GM23338 (cell line): ENCODE measurements around the gene IER5. TPM values are rescaled to one million over a fixed set of nuclear protein-coding genes. Genes with fewer than 3 reads are reported as not detected.
"Not testable (repeated sequence)": the region's sequence is repeated elsewhere in the genome, so short reads cannot be mapped to it uniquely, and the experiment has no call there.

Source experiments
- ATAC-seq: fragments of 200-7000 bp; cut with Tn5 transposase; 3 replicates; pipeline ENCODE4 v1.9.1; 2020
- DNase-seq: peaks from one replicate; pipeline ENCODE4 v3.0.0-alpha.2; 2015; ENCODE audit warnings: low spot score
- H2AFZ ChIP-seq: fragments of 200-600 bp; sonication (generic); 2 replicates; pipeline ENCODE4 v1.8.0; 2016; ENCODE audit warnings: antibody characterized with exemption, mild to moderate bottlenecking, moderate library complexity
- H3F3A ChIP-seq: fragments of 200-600 bp; sonication (generic); replicated peaks from 2 replicates; pipeline ENCODE4 v1.8.0; 2017; ENCODE audit warnings: antibody characterized with exemption, mixed run types, low read depth
- H3K27ac ChIP-seq: fragments of 200-600 bp; sonication (generic); 2 replicates; pipeline ENCODE4 v1.6.1; 2016; ENCODE audit warnings: low read depth
- H3K27me3 ChIP-seq: fragments of 200-600 bp; sonication (generic); 2 replicates; pipeline ENCODE4 v1.8.0; 2016; ENCODE audit warnings: mild to moderate bottlenecking, mixed run types, moderate library complexity; ENCODE audit not compliant: insufficient read depth
- H3K36me3 ChIP-seq: fragments of 200-600 bp; sonication (generic); 2 replicates; pipeline ENCODE4 v1.8.0; 2016; ENCODE audit warnings: mild to moderate bottlenecking; ENCODE audit not compliant: insufficient read depth
- H3K4me1 ChIP-seq: fragments of 200-600 bp; sonication (generic); 2 replicates; pipeline ENCODE4 v1.8.0; 2016; ENCODE audit warnings: mild to moderate bottlenecking, moderate library complexity; ENCODE audit not compliant: insufficient read depth
- H3K4me2 ChIP-seq: fragments of 200-600 bp; sonication (generic); 2 replicates; pipeline ENCODE4 v1.7.1; 2017; ENCODE audit warnings: mixed run types
- H3K4me3 ChIP-seq: fragments of 200-600 bp; sonication (generic); 2 replicates; pipeline ENCODE4 v1.6.1; 2016; ENCODE audit warnings: mixed run types
- H3K79me2 ChIP-seq: fragments of 200-600 bp; sonication (generic); replicated peaks from 2 replicates; pipeline ENCODE4 v1.8.0; 2017; ENCODE audit warnings: mild to moderate bottlenecking; ENCODE audit not compliant: insufficient read depth
- H3K9me2 ChIP-seq: fragments of 200-600 bp; sonication (generic); 2 replicates; pipeline ENCODE4 v1.8.0; 2017; ENCODE audit not compliant: insufficient read depth
- H4K20me1 ChIP-seq: fragments of 200-600 bp; sonication (generic); replicated peaks from 2 replicates; pipeline ENCODE4 v1.8.0; 2017; ENCODE audit warnings: mild to moderate bottlenecking; ENCODE audit not compliant: insufficient read depth
- H3K27ac Mint-ChIP-seq: 2 replicates; pipeline ENCODE4 v1.8.0; 2020; ENCODE audit warnings: inconsistent platforms, mild to moderate bottlenecking, moderate library complexity, mixed read lengths
- H3K27me3 Mint-ChIP-seq: 3 replicates; pipeline ENCODE4 v1.8.0; 2022; ENCODE audit warnings: low read depth, mild to moderate bottlenecking, moderate library complexity, mixed read lengths, inconsistent platforms; ENCODE audit not compliant: insufficient read depth, poor library complexity
- H3K36me3 Mint-ChIP-seq: 3 replicates; pipeline ENCODE4 v1.8.0; 2021; ENCODE audit warnings: low read depth, mild to moderate bottlenecking, inconsistent platforms, moderate library complexity, mixed read lengths
- H3K4me1 Mint-ChIP-seq: 3 replicates; pipeline ENCODE4 v1.8.0; 2020; ENCODE audit warnings: mild to moderate bottlenecking, inconsistent platforms, mixed read lengths
- H3K4me3 Mint-ChIP-seq: 3 replicates; pipeline ENCODE4 v1.8.0; 2021; ENCODE audit warnings: moderate library complexity, mild to moderate bottlenecking, inconsistent platforms, mixed read lengths
- H3K9me3 Mint-ChIP-seq: 3 replicates; pipeline ENCODE4 v1.8.0; 2020; ENCODE audit warnings: moderate library complexity, mild to moderate bottlenecking, inconsistent platforms, mixed read lengths
- CREB1 ChIP-seq: fragments of 250-450 bp; sonication (Bioruptor Pico); IDR thresholded peaks from 2 replicates; pipeline ENCODE4 v1.5.0; 2020; ENCODE audit warnings: low read depth, mild to moderate bottlenecking, moderate library complexity
- ETS1 ChIP-seq: IDR thresholded peaks from 2 replicates; pipeline ENCODE4 v1.6.1; 2016; ENCODE audit warnings: antibody characterized with exemption
- EZH2 ChIP-seq: fragments of 200-600 bp; sonication (generic); IDR thresholded peaks from one replicate; pipeline ENCODE4 v1.8.0; 2017; ENCODE audit warnings: antibody characterized with exemption, mild to moderate bottlenecking, low read depth; ENCODE audit not compliant: unreplicated experiment
- EZH2phosphoT487 ChIP-seq: fragments of 200-600 bp; sonication (generic); IDR thresholded peaks from one replicate; pipeline ENCODE4 v1.8.1; 2018; ENCODE audit warnings: antibody characterized with exemption; ENCODE audit not compliant: unreplicated experiment
- JUNB ChIP-seq: IDR thresholded peaks from one replicate; pipeline ENCODE4 v1.6.1; 2016; ENCODE audit warnings: antibody characterized with exemption; ENCODE audit not compliant: unreplicated experiment
- NANOG ChIP-seq: IDR thresholded peaks from 2 replicates; pipeline ENCODE4 v1.6.1; 2016; ENCODE audit warnings: antibody characterized with exemption, borderline replicate concordance
- POLR2AphosphoS5 ChIP-seq: IDR thresholded peaks from 2 replicates; pipeline ENCODE4 v1.6.1; 2016; ENCODE audit warnings: antibody characterized with exemption, low read depth
- STAT1 ChIP-seq: IDR thresholded peaks from one replicate; pipeline ENCODE4 v1.6.1; 2016; ENCODE audit warnings: antibody characterized with exemption; ENCODE audit not compliant: unreplicated experiment
- ZNF114 ChIP-seq: fragments of 250-450 bp; sonication (Bioruptor Pico); IDR thresholded peaks from 2 replicates; pipeline ENCODE4 v1.5.0; 2020; ENCODE audit warnings: mild to moderate bottlenecking, moderate library complexity
- ZNF331 ChIP-seq: fragments of 250-450 bp; sonication (Bioruptor Pico); IDR thresholded peaks from 2 replicates; pipeline ENCODE4 v1.5.0; 2020; ENCODE audit warnings: low read depth, mild to moderate bottlenecking, moderate library complexity
- polyA plus RNA-seq: library from polyadenylated mRNA; unstranded; fragments of >200 nt; fragmentation: Nextera tagmentation; extraction: Ambion mirVana; gene quantifications from 2 replicates; pipeline ENCODE4 v1.2.1, GENCODE V29; 2016
- total RNA-seq: library from RNA; depleted of rRNA; stranded (reverse); fragments of >200 nt; shearing (Covaris generic); gene quantifications from 2 replicates; pipeline ENCODE4 v1.2.3, GENCODE V29; 2014
- TF ChIP-seq, protein P1 (sequence below): fragments of 250-450 bp; sonication (Bioruptor Pico); IDR thresholded peaks from 2 replicates; pipeline ENCODE4 v1.5.0; 2020; ENCODE audit warnings: mild to moderate bottlenecking, moderate library complexity
- TF ChIP-seq, protein P2 (sequence below), 2 experiments: fragments of 200-600 bp in 1 of 2; sonication (generic) in 1 of 2; conservative IDR thresholded peaks; 2 replicates each; pipeline versions ENCODE4 v1.5.1 to v1.6.1; 2016 to 2017; ENCODE audit warnings: antibody characterized with exemption in 2 of 2, low read depth in 2 of 2, mild to moderate bottlenecking in 2 of 2, moderate library complexity in 1 of 2

The IER5 gene
- total and polyA plus RNA-seq, 2 experiments from 2014 or later, result 3.8 to 9.5 TPM

- H3K4me1 ChIP-seq, H2AFZ ChIP-seq, H3K36me3 ChIP-seq, H3K27ac ChIP-seq, H3F3A ChIP-seq, H3K9me3 Mint-ChIP-seq, ATAC-seq, H3K4me2 ChIP-seq, DNase-seq, H3K9me2 ChIP-seq, H3K27me3 ChIP-seq, H3K4me3 Mint-ChIP-seq, H3K4me3 ChIP-seq, H3K27ac Mint-ChIP-seq, H3K36me3 Mint-ChIP-seq, H4K20me1 ChIP-seq, H3K79me2 ChIP-seq: not testable (repeated sequence)
- peaks cover 24% of the 10 kb centered on the region for H3K4me1 Mint-ChIP-seq
- peaks cover 13% of the 10 kb centered on the region for H3K27me3 Mint-ChIP-seq
Measured at GRCh38 chr1:181115971-181116370, 27.5 kb downstream of the IER5 start.

GRCh38 chr1:181116819-181117390, 28.4 kb downstream of the IER5 start:
- no peak for ATAC-seq
- Histone ChIP-seq H3K27me3 (no peaks in the 10 kb centered on the region), H3F3A (no peaks in the 10 kb centered on the region), H2AFZ (no peak overlapping the region), H3K4me3 (no peak overlapping the region), H3K4me1 (0 out of 2 replicates have a peak, but pooled peaks cover 5% of the 10 kb centered on the region), H4K20me1 (no peaks in the 10 kb centered on the region), H3K79me2 (no peaks in the 10 kb centered on the region), H3K36me3 (no peaks in the 10 kb centered on the region), H3K27ac (no peak overlapping the region), H3K9me2 (no peaks in the 10 kb centered on the region), H3K4me2 (no peak overlapping the region)
- no peak for DNase-seq
- H3K36me3 Mint-ChIP-seq, result no peaks in the 10 kb centered on the region
- no peak overlapping the region; the same call in 2 of the 3 replicates for H3K4me3 Mint-ChIP-seq
- peaks cover 12% of the 10 kb centered on the region for H3K27me3 Mint-ChIP-seq
- H3K9me3 Mint-ChIP-seq, result no peaks in the 10 kb centered on the region
- no peak overlapping the region for H3K27ac Mint-ChIP-seq
- peaks cover 22% of the 10 kb centered on the region for H3K4me1 Mint-ChIP-seq
- TF ChIP-seq, protein P1, sequence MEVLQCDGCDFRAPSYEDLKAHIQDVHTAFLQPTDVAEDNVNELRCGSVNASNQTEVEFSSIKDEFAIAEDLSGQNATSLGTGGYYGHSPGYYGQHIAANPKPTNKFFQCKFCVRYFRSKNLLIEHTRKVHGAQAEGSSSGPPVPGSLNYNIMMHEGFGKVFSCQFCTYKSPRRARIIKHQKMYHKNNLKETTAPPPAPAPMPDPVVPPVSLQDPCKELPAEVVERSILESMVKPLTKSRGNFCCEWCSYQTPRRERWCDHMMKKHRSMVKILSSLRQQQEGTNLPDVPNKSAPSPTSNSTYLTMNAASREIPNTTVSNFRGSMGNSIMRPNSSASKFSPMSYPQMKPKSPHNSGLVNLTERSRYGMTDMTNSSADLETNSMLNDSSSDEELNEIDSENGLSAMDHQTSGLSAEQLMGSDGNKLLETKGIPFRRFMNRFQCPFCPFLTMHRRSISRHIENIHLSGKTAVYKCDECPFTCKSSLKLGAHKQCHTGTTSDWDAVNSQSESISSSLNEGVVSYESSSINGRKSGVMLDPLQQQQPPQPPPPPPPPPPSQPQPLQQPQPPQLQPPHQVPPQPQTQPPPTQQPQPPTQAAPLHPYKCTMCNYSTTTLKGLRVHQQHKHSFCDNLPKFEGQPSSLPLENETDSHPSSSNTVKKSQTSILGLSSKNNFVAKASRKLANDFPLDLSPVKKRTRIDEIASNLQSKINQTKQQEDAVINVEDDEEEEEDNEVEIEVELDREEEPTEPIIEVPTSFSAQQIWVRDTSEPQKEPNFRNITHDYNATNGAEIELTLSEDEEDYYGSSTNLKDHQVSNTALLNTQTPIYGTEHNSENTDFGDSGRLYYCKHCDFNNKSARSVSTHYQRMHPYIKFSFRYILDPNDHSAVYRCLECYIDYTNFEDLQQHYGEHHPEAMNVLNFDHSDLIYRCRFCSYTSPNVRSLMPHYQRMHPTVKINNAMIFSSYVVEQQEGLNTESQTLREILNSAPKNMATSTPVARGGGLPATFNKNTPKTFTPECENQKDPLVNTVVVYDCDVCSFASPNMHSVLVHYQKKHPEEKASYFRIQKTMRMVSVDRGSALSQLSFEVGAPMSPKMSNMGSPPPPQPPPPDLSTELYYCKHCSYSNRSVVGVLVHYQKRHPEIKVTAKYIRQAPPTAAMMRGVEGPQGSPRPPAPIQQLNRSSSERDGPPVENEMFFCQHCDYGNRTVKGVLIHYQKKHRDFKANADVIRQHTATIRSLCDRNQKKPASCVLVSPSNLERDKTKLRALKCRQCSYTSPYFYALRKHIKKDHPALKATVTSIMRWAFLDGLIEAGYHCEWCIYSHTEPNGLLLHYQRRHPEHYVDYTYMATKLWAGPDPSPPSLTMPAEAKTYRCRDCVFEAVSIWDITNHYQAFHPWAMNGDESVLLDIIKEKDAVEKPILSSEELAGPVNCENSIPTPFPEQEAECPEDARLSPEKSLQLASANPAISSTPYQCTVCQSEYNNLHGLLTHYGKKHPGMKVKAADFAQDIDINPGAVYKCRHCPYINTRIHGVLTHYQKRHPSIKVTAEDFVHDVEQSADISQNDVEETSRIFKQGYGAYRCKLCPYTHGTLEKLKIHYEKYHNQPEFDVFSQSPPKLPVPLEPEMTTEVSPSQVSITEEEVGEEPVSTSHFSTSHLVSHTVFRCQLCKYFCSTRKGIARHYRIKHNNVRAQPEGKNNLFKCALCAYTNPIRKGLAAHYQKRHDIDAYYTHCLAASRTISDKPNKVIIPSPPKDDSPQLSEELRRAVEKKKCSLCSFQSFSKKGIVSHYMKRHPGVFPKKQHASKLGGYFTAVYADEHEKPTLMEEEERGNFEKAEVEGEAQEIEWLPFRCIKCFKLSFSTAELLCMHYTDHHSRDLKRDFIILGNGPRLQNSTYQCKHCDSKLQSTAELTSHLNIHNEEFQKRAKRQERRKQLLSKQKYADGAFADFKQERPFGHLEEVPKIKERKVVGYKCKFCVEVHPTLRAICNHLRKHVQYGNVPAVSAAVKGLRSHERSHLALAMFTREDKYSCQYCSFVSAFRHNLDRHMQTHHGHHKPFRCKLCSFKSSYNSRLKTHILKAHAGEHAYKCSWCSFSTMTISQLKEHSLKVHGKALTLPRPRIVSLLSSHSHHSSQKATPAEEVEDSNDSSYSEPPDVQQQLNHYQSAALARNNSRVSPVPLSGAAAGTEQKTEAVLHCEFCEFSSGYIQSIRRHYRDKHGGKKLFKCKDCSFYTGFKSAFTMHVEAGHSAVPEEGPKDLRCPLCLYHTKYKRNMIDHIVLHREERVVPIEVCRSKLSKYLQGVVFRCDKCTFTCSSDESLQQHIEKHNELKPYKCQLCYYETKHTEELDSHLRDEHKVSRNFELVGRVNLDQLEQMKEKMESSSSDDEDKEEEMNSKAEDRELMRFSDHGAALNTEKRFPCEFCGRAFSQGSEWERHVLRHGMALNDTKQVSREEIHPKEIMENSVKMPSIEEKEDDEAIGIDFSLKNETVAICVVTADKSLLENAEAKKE, result no peak
- TF ChIP-seq EZH2 (no peak), JUNB (no peak), NANOG (no peak), ETS1 (no peak), EZH2phosphoT487 (no peak), STAT1 (no peak), POLR2AphosphoS5 (no peak), ZNF114 (CRISPR knock-in tag) (no peak), CREB1 (CRISPR knock-in tag) (no peak), ZNF331 (no peak)
- TF ChIP-seq, protein P2, sequence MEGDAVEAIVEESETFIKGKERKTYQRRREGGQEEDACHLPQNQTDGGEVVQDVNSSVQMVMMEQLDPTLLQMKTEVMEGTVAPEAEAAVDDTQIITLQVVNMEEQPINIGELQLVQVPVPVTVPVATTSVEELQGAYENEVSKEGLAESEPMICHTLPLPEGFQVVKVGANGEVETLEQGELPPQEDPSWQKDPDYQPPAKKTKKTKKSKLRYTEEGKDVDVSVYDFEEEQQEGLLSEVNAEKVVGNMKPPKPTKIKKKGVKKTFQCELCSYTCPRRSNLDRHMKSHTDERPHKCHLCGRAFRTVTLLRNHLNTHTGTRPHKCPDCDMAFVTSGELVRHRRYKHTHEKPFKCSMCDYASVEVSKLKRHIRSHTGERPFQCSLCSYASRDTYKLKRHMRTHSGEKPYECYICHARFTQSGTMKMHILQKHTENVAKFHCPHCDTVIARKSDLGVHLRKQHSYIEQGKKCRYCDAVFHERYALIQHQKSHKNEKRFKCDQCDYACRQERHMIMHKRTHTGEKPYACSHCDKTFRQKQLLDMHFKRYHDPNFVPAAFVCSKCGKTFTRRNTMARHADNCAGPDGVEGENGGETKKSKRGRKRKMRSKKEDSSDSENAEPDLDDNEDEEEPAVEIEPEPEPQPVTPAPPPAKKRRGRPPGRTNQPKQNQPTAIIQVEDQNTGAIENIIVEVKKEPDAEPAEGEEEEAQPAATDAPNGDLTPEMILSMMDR (conservative IDR thresholded peaks at IDR 0.05; ENCODE audit: low read depth in 2 of 2), result no peak
